Measurements from ENCODE around the gene HERC3.

The HERC3 gene

GRCh38 chr4:88660446-88661294 lies 68.4 kb downstream of the HERC3 start:
- ATAC-seq (no peak), DNase-seq (no peak)

GRCh38 chr4:88661739-88662138 lies 69.5 kb downstream of the HERC3 start:
- no peak for ATAC-seq
- DNase-seq: no peak

GRCh38 chr4:88672987-88673386 lies 80.7 kb downstream of the HERC3 start:
- peak; percentile 52 for ATAC-seq
- DNase-seq: peak; percentile 14

GRCh38 chr4:88673886-88674285 lies 81.6 kb downstream of the HERC3 start:
- ATAC-seq (no peak), DNase-seq (no peak)

- no peak for ATAC-seq
- DNase-seq: no peak
Measured at GRCh38 chr4:88674565-88674964, 82.3 kb downstream of the HERC3 start.

GRCh38 chr4:88674979-88675378 lies 82.7 kb downstream of the HERC3 start:
- no peak for DNase-seq
- no peak for ATAC-seq

- no peak for ATAC-seq
- DNase-seq: no peak
Measured at GRCh38 chr4:88675543-88675942, 83.3 kb downstream of the HERC3 start.

- DNase-seq: no peak
- ATAC-seq: no peak
Measured at GRCh38 chr4:88681209-88681608, 88.9 kb downstream of the HERC3 start.

GRCh38 chr4:88690355-88690754 lies 98.1 kb downstream of the HERC3 start:
- ATAC-seq (no peak), DNase-seq (no peak)

GRCh38 chr4:88693792-88694191 lies 101.5 kb downstream of the HERC3 start:
- DNase-seq: no peak
- no peak for ATAC-seq

- ATAC-seq (no peak), DNase-seq (no peak)
Measured at GRCh38 chr4:88696630-88697029, 104.3 kb downstream of the HERC3 start.

GRCh38 chr4:88697141-88697540 lies 104.9 kb downstream of the HERC3 start:
- ATAC-seq: peak; percentile 31
- peak; percentile 17 for DNase-seq

- peak; percentile 73 for DNase-seq
- peak; percentile 92 for ATAC-seq
Measured at GRCh38 chr4:88697588-88698329, 105.5 kb downstream of the HERC3 start, which contains the start of gene NAP1L5. NAP1L5 (minus strand) TSS chr4:88697829; CDS start chr4:88697754, 75 bp downstream.

GRCh38 chr4:88698519-88698918 lies 106.2 kb downstream of the HERC3 start:
- DNase-seq: no peak

GRCh38 chr4:88702782-88703181 lies 110.5 kb downstream of the HERC3 start:
- ATAC-seq (no peak), DNase-seq (no peak)

More at GRCh38 chr4:88698519-88698918, 106.2 kb downstream of the HERC3 start:
- ATAC-seq: no peak

- no peak for DNase-seq
- no peak for ATAC-seq
Measured at GRCh38 chr4:88705223-88705622, 112.9 kb downstream of the HERC3 start.

- DNase-seq (no peak), ATAC-seq (no peak)
Measured at GRCh38 chr4:88705805-88706492, 113.7 kb downstream of the HERC3 start.

- no peak for DNase-seq
- no peak for ATAC-seq
Measured at GRCh38 chr4:88706574-88706973, 114.3 kb downstream of the HERC3 start.

GRCh38 chr4:88709989-88710388 lies 117.7 kb downstream of the HERC3 start:
- ATAC-seq (no peak), DNase-seq (no peak)

- no peak for ATAC-seq
- DNase-seq: no peak
Measured at GRCh38 chr4:88713782-88714181, 121.5 kb downstream of the HERC3 start.

- DNase-seq (no peak), ATAC-seq (no peak)
Measured at GRCh38 chr4:88718098-88718497, 125.8 kb downstream of the HERC3 start.

GRCh38 chr4:88719381-88719780 lies 127.1 kb downstream of the HERC3 start:
- no peak for DNase-seq
- no peak for ATAC-seq
